Measurements from ENCODE around the gene NPAS1.

- TF ChIP-seq, protein P1, sequence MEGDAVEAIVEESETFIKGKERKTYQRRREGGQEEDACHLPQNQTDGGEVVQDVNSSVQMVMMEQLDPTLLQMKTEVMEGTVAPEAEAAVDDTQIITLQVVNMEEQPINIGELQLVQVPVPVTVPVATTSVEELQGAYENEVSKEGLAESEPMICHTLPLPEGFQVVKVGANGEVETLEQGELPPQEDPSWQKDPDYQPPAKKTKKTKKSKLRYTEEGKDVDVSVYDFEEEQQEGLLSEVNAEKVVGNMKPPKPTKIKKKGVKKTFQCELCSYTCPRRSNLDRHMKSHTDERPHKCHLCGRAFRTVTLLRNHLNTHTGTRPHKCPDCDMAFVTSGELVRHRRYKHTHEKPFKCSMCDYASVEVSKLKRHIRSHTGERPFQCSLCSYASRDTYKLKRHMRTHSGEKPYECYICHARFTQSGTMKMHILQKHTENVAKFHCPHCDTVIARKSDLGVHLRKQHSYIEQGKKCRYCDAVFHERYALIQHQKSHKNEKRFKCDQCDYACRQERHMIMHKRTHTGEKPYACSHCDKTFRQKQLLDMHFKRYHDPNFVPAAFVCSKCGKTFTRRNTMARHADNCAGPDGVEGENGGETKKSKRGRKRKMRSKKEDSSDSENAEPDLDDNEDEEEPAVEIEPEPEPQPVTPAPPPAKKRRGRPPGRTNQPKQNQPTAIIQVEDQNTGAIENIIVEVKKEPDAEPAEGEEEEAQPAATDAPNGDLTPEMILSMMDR (conservative IDR thresholded peaks at IDR 0.05; ENCODE audit: low read depth in 2 of 2) = no peak
- TF ChIP-seq CREB1 (CRISPR knock-in tag; IDR thresholded peaks at IDR 0.05; ENCODE audit: low read depth) (no peak), REST (IDR thresholded peaks at IDR 0.05; ENCODE audit: unreplicated experiment) (no peak), EZH2 (IDR thresholded peaks at IDR 0.05; ENCODE audit: low read depth, unreplicated experiment) (no peak), EZH2phosphoT487 (IDR thresholded peaks at IDR 0.05; ENCODE audit: unreplicated experiment) (no peak), POLR2AphosphoS5 (IDR thresholded peaks at IDR 0.05; ENCODE audit: low read depth) (no peak), ZNF114 (CRISPR knock-in tag; IDR thresholded peaks at IDR 0.05) (no peak), ZNF462 (CRISPR knock-in tag; IDR thresholded peaks at IDR 0.05) (no peak), JUNB (IDR thresholded peaks at IDR 0.05; ENCODE audit: unreplicated experiment) (no peak), STAT1 (IDR thresholded peaks at IDR 0.05; ENCODE audit: unreplicated experiment) (no peak), NANOG (IDR thresholded peaks at IDR 0.05; ENCODE audit: borderline replicate concordance) (no peak), ZNF331 (CRISPR knock-in tag; IDR thresholded peaks at IDR 0.05; ENCODE audit: low read depth) (no peak)
- TF ChIP-seq, protein P2, sequence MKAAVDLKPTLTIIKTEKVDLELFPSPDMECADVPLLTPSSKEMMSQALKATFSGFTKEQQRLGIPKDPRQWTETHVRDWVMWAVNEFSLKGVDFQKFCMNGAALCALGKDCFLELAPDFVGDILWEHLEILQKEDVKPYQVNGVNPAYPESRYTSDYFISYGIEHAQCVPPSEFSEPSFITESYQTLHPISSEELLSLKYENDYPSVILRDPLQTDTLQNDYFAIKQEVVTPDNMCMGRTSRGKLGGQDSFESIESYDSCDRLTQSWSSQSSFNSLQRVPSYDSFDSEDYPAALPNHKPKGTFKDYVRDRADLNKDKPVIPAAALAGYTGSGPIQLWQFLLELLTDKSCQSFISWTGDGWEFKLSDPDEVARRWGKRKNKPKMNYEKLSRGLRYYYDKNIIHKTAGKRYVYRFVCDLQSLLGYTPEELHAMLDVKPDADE (IDR thresholded peaks at IDR 0.05) = no peak
Observed at GRCh38 chr19:46993622-46994021, 26.0 kb upstream of the NPAS1 start.

Data from GM23338 (cell line).